ENCODE results near the gene PDGFB.

PDGFB gene

DNA sequence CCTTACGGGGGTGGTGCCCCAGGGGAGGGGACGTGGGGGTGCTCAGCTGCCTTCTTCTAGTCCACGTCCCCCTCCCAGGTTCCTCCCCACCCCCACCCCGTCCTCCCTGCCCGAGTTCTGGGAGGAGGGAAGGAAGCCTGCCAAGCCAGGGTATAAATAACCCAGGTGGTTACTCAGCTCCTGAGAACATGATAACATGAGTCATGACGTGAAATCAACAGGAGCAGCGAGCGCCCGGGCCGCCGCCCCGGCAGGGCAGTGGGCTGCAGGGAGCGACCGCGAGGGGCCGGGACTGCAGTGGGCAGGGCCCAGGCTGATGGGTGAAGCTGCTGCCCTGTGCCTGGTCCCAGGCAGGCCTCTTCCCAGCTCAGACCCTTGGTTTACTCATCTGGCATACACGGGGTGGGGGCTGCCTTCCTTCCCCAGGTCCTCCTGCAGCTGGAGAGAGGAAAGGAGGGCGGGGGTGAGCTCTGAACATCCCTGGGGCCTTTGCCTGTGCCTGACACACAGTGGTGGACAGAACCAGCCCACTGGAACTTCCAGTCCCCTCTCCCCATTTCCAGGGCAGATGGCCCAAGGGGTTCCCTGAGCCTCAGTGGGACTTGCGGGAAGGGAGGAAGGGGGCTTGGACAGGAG, 8.8 kb upstream of the PDGFB start:
- H3K36me3 ChIP-seq (ENCODE audit: insufficient read depth, low read length), result no peaks in the 10 kb centered on the region
- no peak overlapping the region for H2AFZ ChIP-seq (ENCODE audit: low read length, unreplicated experiment)
- H3K4me1 ChIP-seq (ENCODE audit: control insufficient read depth, insufficient read depth, low read length, unreplicated experiment), result peaks cover 26% of the 10 kb centered on the region
- H3K27ac ChIP-seq (ENCODE audit: low read depth, low read length), result peak overlapping the region; percentile 41; the same call in 1 of the 2 replicates
- H3K79me2 ChIP-seq (ENCODE audit: control insufficient read depth, insufficient read depth, low read length, unreplicated experiment), result no peaks in the 10 kb centered on the region
- H3K27me3 ChIP-seq (ENCODE audit: insufficient read depth, low read length), result no peaks in the 10 kb centered on the region
- peak overlapping the region; percentile 49; the same call in 1 of the 2 replicates for H3K4me3 ChIP-seq (ENCODE audit: low read depth, low read length)

DNA sequence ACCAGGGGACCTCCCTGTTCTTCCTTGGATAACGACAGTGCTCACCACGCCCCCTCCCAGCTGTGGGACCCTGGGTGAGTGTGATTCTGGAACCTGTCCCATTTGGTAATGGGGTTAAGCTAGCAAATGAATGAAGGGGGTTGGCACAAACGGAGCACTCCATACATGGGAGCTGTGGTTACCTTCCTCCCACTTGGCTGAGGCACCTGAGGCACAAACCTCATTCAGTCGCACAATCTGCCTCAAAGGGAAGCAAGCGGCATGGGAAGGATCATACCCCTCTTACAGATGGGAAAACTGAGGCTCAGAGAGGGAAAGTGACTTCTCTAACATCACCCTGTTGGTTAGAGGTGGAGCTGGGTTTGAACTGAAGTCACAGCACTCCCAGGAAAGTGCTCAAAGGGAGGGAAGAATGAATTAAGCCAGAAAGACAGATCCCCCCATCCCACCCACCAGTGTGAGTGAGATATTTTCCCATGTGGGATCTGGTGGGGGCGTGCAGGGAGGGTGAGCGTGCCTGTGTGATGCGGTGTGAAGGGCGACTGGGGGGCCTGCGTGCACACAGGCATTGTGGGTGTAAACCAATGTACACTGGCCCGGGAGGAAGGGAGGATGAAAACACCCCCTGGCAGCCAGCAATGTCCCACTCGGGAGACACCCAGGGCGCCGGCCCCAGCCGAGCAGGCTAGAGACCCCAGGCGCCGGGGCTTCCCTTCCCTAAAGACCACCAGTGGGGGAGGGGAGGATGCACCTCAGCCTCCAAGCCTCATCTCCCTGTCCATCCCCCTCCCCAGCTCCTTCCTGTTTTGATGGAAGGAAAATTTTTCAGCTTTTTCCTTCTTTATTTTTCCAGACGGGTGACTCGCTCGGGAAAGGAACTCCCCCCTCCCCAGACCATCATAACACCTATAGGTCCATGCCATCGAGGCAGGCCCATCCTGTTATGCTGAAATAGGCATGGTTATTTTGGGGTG, 8.0 kb upstream of the PDGFB start:
- Histone ChIP-seq H3K4me3 (ENCODE audit: low read depth, low read length) (peak overlapping the region; percentile 49; the same call in 1 of the 2 replicates), H3K36me3 (ENCODE audit: insufficient read depth, low read length) (no peaks in the 10 kb centered on the region), H3K4me1 (ENCODE audit: control insufficient read depth, insufficient read depth, low read length, unreplicated experiment) (peaks cover 26% of the 10 kb centered on the region), H3K79me2 (ENCODE audit: control insufficient read depth, insufficient read depth, low read length, unreplicated experiment) (no peaks in the 10 kb centered on the region), H3K27ac (ENCODE audit: low read depth, low read length) (peak overlapping the region; percentile 41; the same call in 1 of the 2 replicates), H3K27me3 (ENCODE audit: insufficient read depth, low read length) (no peaks in the 10 kb centered on the region), H2AFZ (ENCODE audit: low read length, unreplicated experiment) (no peak overlapping the region)

DNA sequence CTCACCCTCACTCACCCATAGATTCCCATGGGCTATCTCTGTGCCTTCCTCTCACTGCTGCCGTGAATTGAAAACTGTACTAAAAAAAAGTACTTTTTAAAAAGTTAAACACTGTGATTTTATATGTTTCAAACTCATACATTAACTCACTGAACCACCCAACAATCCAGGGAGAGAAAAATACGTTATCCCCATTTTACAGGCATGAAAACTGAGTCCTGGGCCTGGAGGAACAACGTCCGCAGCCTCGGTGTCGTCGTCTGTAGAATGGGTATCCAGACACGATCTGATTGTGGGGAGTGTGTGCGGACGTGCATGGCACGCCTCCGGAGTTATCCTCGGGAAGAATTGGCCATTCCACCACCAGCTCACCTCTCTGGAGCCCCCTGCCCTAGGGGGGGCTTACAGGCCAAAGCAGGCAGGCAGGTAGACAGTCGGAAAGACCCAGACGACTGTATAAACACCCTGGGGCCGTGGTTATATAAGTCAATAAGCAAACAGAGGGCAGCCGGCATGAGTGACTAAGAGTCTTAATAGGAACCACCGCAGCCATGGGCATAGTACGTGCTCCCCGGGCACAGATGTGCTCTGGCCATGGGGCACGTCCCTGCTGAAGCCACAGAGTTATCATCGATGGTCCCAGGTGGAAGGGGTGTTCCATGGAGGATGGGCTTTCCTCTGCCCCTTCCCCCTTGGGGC, 7.1 kb upstream of the PDGFB start:
- Histone ChIP-seq H3K27ac (ENCODE audit: low read depth, low read length) (no peak overlapping the region), H3K4me3 (ENCODE audit: low read depth, low read length) (no peak overlapping the region), H3K27me3 (ENCODE audit: insufficient read depth, low read length) (no peaks in the 10 kb centered on the region), H2AFZ (ENCODE audit: low read length, unreplicated experiment) (no peak overlapping the region), H3K79me2 (ENCODE audit: control insufficient read depth, insufficient read depth, low read length, unreplicated experiment) (no peaks in the 10 kb centered on the region), H3K4me1 (ENCODE audit: control insufficient read depth, insufficient read depth, low read length, unreplicated experiment) (peaks cover 26% of the 10 kb centered on the region), H3K36me3 (ENCODE audit: insufficient read depth, low read length) (no peaks in the 10 kb centered on the region)

DNA sequence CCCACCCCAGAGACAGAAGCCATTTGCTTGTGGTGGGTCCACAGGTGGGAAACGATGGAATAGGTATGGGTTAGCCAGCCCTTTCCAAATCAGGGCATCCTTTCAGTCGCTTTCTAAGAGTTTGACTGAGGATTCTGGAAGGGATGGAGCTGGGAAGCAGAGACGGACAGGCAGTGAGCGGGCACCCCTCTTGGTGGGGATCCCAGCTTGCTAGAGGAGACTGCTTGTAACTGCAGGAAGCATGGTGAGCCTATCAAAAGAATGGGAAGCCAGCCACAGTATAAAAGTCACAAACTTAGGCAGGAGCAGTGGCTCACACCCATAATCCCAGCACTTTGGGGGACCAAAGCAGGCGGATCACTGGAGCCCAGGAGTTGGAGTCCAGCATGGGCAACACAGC, 6.1 kb upstream of the PDGFB start:
- no peaks in the 10 kb centered on the region for H3K79me2 ChIP-seq (ENCODE audit: control insufficient read depth, insufficient read depth, low read length, unreplicated experiment)
- H3K36me3 ChIP-seq (ENCODE audit: insufficient read depth, low read length), result no peaks in the 10 kb centered on the region

DNA sequence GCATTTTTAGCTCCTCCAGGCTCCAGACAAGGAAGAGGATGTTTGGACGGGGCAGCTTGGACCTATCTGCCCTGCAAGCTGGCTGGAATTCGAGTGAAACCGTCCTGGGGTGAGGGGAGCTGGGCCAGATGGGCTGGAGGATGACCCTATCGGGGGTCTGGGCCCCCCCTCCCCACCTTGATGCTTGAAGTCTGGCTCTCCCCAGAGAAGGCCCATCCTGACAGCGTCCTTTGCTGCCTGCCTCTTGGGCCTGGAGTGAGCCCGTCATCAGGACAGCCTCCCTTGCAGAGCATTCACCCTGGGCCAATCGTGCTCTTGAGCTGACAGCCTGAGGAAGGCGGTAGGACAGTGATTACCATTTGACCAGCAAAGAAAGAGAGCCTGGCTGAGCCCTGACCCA, 5.3 kb upstream of the PDGFB start:
- no peaks in the 10 kb centered on the region for H3K36me3 ChIP-seq (ENCODE audit: insufficient read depth, low read length)
- H3K27ac ChIP-seq (ENCODE audit: low read depth, low read length), result no peak overlapping the region
- H2AFZ ChIP-seq (ENCODE audit: low read length, unreplicated experiment), result no peak overlapping the region
- peaks cover 24% of the 10 kb centered on the region for H3K4me1 ChIP-seq (ENCODE audit: control insufficient read depth, insufficient read depth, low read length, unreplicated experiment)
- H3K79me2 ChIP-seq (ENCODE audit: control insufficient read depth, insufficient read depth, low read length, unreplicated experiment), result no peaks in the 10 kb centered on the region
- peaks cover 8% of the 10 kb centered on the region; the same call in 1 of the 2 replicates for H3K27me3 ChIP-seq (ENCODE audit: insufficient read depth, low read length)
- no peak overlapping the region for H3K4me3 ChIP-seq (ENCODE audit: low read depth, low read length)

More for the DNA sequence above, 6.1 kb upstream of the PDGFB start:
- H2AFZ ChIP-seq (ENCODE audit: low read length, unreplicated experiment), result no peak overlapping the region
- peaks cover 4% of the 10 kb centered on the region; the same call in 1 of the 2 replicates for H3K27me3 ChIP-seq (ENCODE audit: insufficient read depth, low read length)
- no peak overlapping the region for H3K4me3 ChIP-seq (ENCODE audit: low read depth, low read length)
- H3K4me1 ChIP-seq (ENCODE audit: control insufficient read depth, insufficient read depth, low read length, unreplicated experiment), result peaks cover 26% of the 10 kb centered on the region
- H3K27ac ChIP-seq (ENCODE audit: low read depth, low read length), result no peak overlapping the region

DNA sequence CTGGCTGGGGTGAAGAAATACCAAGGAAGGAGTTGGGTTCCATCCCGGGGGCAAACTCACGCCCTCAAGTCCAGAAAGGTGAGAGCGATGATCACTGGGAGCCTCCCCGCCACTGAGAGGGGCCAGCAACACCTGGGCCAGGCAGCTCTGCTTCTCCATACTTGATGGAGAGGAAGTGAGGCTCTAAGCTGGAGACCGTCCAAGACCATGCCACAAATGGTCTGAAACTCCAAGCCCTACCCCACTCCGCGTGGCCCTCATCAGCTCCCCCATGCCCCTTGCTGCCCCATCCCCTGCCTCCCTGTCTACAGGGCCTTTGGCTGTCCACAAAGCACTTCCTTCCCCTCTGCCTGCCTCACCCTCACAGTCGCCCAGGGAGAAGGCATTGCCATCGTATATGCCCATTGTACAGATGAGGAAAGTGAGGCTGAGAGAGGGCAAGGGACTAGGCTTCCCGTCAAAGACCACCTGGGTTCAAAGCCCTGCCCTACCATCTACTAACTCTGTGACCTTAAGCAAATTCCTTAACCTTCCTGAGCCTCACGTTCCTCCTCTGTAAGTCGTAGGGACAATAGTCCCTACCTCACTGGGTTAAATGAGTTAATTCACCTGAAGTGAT, 4.4 kb upstream of the PDGFB start:
- H3K79me2 ChIP-seq (ENCODE audit: control insufficient read depth, insufficient read depth, low read length, unreplicated experiment), result no peaks in the 10 kb centered on the region
- H3K4me1 ChIP-seq (ENCODE audit: control insufficient read depth, insufficient read depth, low read length, unreplicated experiment), result peaks cover 15% of the 10 kb centered on the region
- H2AFZ ChIP-seq (ENCODE audit: low read length, unreplicated experiment), result no peak overlapping the region
- no peaks in the 10 kb centered on the region for H3K36me3 ChIP-seq (ENCODE audit: insufficient read depth, low read length)
- no peak overlapping the region for H3K27ac ChIP-seq (ENCODE audit: low read depth, low read length)
- peaks cover 10% of the 10 kb centered on the region; the same call in 1 of the 2 replicates for H3K27me3 ChIP-seq (ENCODE audit: insufficient read depth, low read length)
- H3K4me3 ChIP-seq (ENCODE audit: low read depth, low read length), result no peak overlapping the region

DNA sequence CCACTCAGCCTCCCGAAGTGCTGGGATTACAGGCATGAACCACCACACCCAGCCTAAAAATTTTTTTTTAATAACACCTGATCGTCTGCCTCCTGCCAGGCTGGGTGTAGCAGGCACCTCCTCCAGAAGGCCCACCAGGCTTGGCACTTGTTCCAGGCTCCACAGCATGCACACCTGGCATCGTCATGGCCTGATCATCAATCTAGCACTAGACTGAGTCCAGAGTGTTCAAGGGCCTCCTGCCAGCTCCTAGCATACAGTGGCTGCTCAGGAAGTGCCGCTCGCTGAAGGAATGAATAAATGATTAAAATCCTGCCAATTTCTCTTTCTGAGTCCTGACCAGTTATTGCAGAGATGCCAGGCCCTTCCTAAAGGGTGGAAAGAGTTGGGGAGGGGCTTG, 3.5 kb upstream of the PDGFB start:
- Histone ChIP-seq H2AFZ (ENCODE audit: low read length, unreplicated experiment) (no peak overlapping the region), H3K4me3 (ENCODE audit: low read depth, low read length) (no peak overlapping the region), H3K27me3 (ENCODE audit: insufficient read depth, low read length) (peaks cover 18% of the 10 kb centered on the region; the same call in 1 of the 2 replicates), H3K27ac (ENCODE audit: low read depth, low read length) (no peak overlapping the region), H3K4me1 (ENCODE audit: control insufficient read depth, insufficient read depth, low read length, unreplicated experiment) (peaks cover 6% of the 10 kb centered on the region), H3K79me2 (ENCODE audit: control insufficient read depth, insufficient read depth, low read length, unreplicated experiment) (no peaks in the 10 kb centered on the region), H3K36me3 (ENCODE audit: insufficient read depth, low read length) (no peaks in the 10 kb centered on the region)

DNA sequence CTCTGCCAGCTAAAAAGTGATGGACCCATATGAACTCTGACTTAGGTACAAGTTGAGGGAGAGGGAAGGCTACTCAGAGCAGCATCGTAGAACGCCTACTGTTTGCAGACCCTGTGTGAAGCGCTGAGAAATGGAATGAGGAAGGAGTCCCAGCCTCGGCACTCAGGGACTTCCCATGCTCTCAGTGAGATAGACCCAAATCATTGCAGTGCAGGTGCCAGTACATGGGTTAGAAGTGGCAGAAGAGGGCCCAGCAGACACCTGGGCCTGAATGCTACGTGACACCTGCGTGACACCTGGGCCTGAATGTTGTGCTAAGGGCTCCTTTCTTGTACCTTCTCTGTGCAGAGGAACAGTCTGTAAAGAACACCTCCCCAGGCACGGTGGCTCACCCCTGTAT, 2.6 kb upstream of the PDGFB start:
- Histone ChIP-seq H3K27me3 (ENCODE audit: insufficient read depth, low read length) (peaks cover 27% of the 10 kb centered on the region; the same call in 1 of the 2 replicates), H3K4me3 (ENCODE audit: low read depth, low read length) (no peak overlapping the region), H3K79me2 (ENCODE audit: control insufficient read depth, insufficient read depth, low read length, unreplicated experiment) (no peaks in the 10 kb centered on the region), H2AFZ (ENCODE audit: low read length, unreplicated experiment) (no peak overlapping the region), H3K27ac (ENCODE audit: low read depth, low read length) (no peak overlapping the region), H3K36me3 (ENCODE audit: insufficient read depth, low read length) (no peaks in the 10 kb centered on the region), H3K4me1 (ENCODE audit: control insufficient read depth, insufficient read depth, low read length, unreplicated experiment) (no peaks in the 10 kb centered on the region)

DNA sequence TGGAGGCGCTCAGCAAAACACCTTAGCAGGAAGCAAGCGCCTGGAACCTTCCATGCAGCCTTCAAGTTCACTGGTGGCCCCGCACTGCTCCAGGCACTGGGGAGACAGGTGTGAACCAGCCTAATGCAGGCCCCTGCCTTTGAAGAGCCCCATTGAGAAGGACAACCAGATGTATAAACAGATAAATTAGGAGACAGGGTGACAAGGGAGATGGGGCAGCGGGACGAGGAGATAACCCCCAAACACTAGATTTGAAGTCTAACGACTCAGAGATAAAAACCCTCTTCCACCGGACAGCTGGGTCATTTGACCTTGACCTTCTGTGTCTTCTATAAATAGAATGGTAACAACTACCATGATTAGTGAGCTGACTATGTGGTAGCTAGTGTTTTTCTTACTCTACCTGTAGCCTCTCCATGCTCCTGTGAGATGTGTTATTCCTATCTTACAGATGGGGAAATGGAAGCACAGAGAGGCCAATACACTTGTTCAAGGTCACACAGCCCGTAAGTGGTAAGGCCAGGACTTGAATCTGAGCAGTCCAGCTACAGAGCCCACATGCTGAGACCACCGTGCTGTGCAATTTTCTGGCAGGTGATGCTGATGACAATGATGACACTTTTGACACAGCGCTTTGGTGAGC, 2.0 kb upstream of the PDGFB start:
- Histone ChIP-seq H2AFZ (ENCODE audit: low read length, unreplicated experiment) (no peak overlapping the region), H3K27me3 (ENCODE audit: insufficient read depth, low read length) (peaks cover 29% of the 10 kb centered on the region; the same call in 1 of the 2 replicates), H3K79me2 (ENCODE audit: control insufficient read depth, insufficient read depth, low read length, unreplicated experiment) (no peaks in the 10 kb centered on the region), H3K4me1 (ENCODE audit: control insufficient read depth, insufficient read depth, low read length, unreplicated experiment) (no peaks in the 10 kb centered on the region), H3K27ac (ENCODE audit: low read depth, low read length) (no peak overlapping the region), H3K4me3 (ENCODE audit: low read depth, low read length) (no peak overlapping the region), H3K36me3 (ENCODE audit: insufficient read depth, low read length) (no peaks in the 10 kb centered on the region)

DNA sequence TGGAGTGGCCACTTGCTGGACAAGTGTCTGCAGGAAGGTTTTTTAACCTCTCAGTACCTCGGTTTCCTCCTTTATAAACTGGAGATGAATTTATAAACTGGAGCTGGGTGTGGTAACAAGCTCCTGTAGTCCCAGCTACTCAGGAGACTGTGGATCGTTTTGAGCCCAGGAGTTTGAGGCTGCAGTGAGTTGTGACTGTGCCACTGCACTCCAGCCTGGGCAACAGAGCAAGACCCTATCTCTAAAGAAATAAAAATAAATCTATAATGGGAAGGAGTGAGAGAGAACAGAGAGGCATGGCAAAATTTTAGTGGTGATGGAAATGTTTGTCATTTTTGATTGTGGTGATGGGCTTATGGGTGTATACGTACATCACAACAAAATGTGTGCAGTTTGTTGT, 1.4 kb upstream of the PDGFB start:
- peaks cover 33% of the 10 kb centered on the region; the same call in 1 of the 2 replicates for H3K27me3 ChIP-seq (ENCODE audit: insufficient read depth, low read length)
- H3K36me3 ChIP-seq (ENCODE audit: insufficient read depth, low read length), result no peaks in the 10 kb centered on the region
- no peak overlapping the region for H2AFZ ChIP-seq (ENCODE audit: low read length, unreplicated experiment)
- no peaks in the 10 kb centered on the region for H3K79me2 ChIP-seq (ENCODE audit: control insufficient read depth, insufficient read depth, low read length, unreplicated experiment)
- no peak overlapping the region for H3K4me3 ChIP-seq (ENCODE audit: low read depth, low read length)
- no peaks in the 10 kb centered on the region for H3K4me1 ChIP-seq (ENCODE audit: control insufficient read depth, insufficient read depth, low read length, unreplicated experiment)
- H3K27ac ChIP-seq (ENCODE audit: low read depth, low read length), result no peak overlapping the region
